ENCODE data around the gene IGF2BP1.

Gene IGF2BP1

GRCh38 chr17:49045376-49045775 lies 48.2 kb downstream of the IGF2BP1 start:
- no peak for TF ChIP-seq CTCF (IDR thresholded peaks at IDR 0.05; ENCODE audit: insufficient read depth, missing control alignments)
- DNase-seq (ENCODE audit: insufficient read length, low spot score) (no peak), FAIRE-seq (no peak)

GRCh38 chr17:49046912-49047311 lies 49.7 kb downstream of the IGF2BP1 start:
- TF ChIP-seq CTCF (IDR thresholded peaks at IDR 0.05; ENCODE audit: insufficient read depth, missing control alignments): no peak
- FAIRE-seq: no peak
- DNase-seq (ENCODE audit: insufficient read length, low spot score): no peak

GRCh38 chr17:49049265-49049664 lies 52.1 kb downstream of the IGF2BP1 start:
- DNase-seq (ENCODE audit: insufficient read length, low spot score): no peak
- TF ChIP-seq CTCF (IDR thresholded peaks at IDR 0.05; ENCODE audit: insufficient read depth, missing control alignments): no peak
- no peak for FAIRE-seq

- DNase-seq (ENCODE audit: insufficient read length, low spot score) (no peak), FAIRE-seq (no peak)
- TF ChIP-seq CTCF (IDR thresholded peaks at IDR 0.05; ENCODE audit: insufficient read depth, missing control alignments): no peak
Measured at GRCh38 chr17:49050611-49051010, 53.4 kb downstream of the IGF2BP1 start.

GRCh38 chr17:49051269-49051668 lies 54.1 kb downstream of the IGF2BP1 start:
- no peak for TF ChIP-seq CTCF (IDR thresholded peaks at IDR 0.05; ENCODE audit: insufficient read depth, missing control alignments)
- FAIRE-seq (no peak), DNase-seq (ENCODE audit: insufficient read length, low spot score) (no peak)

- TF ChIP-seq CTCF (IDR thresholded peaks at IDR 0.05; ENCODE audit: insufficient read depth, missing control alignments): no peak
- FAIRE-seq (no peak), DNase-seq (ENCODE audit: insufficient read length, low spot score) (no peak)
Measured at GRCh38 chr17:49053171-49053829, 56.1 kb downstream of the IGF2BP1 start.

GRCh38 chr17:49054342-49055092 lies 57.3 kb downstream of the IGF2BP1 start:
- FAIRE-seq: no peak
- TF ChIP-seq CTCF (IDR thresholded peaks at IDR 0.05; ENCODE audit: insufficient read depth, missing control alignments): no peak

More at GRCh38 chr17:49054342-49055092, 57.3 kb downstream of the IGF2BP1 start:
- DNase-seq (ENCODE audit: insufficient read length, low spot score): no peak
